NCI-H1105 treated with DMSO at 0.1 percent for 48 hours (cell line): ENCODE data around the gene ATF6.

Source experiments
- DNase-seq: peaks from one replicate; lab custom pipeline; 2025; lab: John Stamatoyannopoulos, UW

The ATF6 gene

DNA sequence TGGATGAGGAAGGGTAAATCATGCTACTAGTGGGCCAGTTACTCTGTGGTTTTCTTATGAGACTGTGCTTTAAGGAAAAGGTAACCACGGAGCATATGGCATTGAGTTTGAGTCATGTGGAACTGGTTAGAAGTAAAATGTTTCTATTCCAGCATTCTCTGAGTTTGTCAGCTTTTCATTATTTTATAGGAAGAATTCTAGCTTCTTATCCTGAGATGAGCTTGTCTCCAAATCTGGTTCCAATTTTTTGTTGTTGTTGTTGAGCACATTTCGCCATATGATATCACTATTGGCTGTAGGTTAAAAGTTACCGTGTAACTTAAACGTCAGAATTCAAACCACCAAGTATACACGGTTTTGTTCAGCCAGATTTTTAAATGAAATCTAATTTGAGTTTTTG lies 69.9 kb downstream of the ATF6 start:
- no peak for DNase-seq

DNA sequence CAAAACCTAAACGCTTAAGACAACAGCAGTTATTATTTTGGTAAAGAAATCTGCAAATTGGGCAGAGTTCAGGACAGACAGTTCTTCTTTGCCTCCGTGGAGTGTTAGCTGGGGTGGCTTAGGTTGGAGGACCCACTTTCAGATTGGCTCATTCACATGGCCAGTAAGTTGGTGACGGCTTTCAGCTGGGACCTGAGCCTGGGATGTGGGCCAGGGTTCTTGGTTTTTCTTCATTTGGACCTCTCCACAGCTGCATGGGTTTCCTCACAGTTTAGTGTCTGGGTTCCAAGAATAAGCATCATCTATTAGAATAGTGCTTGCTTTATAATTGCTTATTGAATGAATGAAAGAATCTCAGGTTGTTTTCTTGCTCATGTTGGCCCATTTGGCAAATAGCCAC lies 72.2 kb downstream of the ATF6 start:
- DNase-seq, result peak; percentile 40

DNA sequence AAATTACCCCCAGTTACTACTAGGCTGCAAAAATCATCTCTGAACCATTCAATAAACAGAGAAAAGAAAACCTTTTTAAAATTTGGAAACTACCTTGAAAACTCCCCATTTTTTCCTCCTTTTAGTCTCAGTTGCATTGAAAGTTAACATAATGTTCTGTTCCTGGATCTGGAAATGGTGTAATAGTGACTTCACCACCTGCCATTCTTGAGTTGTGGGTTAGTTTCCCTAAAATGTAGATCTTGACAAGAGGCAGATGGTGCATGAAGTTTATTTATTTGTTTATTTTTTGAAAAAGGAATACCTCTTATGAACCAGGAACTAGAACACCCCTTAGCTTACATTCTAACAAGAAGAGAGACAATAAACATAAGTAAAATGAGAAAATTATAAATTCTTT lies 72.8 kb downstream of the ATF6 start:
- DNase-seq, result no peak

- no peak for DNase-seq
Observed at GRCh38 chr1:161839591-161839990, 73.5 kb downstream of the ATF6 start.

GRCh38 chr1:161840363-161840762 lies 74.2 kb downstream of the ATF6 start:
- DNase-seq, result no peak

DNA sequence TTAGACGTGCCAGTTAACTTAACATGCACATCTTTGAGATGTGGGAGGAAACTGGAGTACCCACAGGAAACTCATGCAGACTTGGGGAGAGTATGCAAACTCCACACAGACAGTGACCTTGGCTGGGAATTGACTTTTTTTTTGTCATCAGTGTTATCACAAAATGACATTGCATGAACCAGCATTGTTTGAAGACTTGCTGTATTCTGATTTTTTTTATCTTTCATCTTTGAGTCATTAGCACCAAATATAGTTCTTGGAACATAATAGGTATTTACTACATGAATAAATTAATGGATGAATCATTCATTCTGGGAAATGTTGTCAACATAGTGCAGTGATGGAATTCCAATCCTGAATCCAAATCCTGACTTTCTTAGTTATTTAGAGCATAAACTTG lies 77.0 kb downstream of the ATF6 start:
- no peak for DNase-seq

DNA sequence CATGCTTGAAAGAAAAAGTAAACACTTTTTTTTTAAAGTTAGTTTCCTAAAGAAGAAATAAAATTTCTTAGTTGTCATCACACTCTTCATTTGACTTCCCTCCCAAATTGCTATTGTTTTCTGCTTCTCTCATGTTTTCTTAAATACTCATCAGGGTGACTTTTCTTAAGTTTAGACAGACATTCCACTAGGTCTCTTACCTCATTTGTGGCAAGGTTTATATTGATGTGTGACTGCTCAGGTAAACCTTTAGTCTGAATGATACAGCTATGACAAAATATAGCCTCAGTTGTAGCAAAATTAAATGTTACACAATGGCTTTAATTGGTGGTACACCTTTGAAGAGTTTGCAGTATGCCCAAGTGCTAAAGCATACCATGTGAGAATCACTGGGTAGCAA lies 78.6 kb downstream of the ATF6 start:
- no peak for DNase-seq

DNA sequence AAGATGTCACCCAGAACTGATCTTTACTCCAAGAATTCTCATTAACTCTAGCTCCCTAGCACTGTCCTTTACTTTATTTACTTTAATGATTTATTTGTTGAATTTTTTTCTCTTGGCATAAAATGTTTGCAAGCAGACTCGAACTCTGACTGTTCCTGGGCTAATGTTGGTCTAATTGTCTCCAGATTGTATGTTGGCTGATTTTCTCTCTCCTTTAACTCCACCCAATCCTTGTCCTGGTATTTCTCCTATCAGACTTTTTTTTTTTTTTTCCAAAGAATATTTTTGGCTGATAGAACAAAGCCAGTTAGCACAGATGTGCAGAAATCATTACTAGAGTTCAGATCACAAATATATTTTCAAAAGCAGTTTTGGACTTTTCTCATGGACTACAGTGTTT lies 82.6 kb downstream of the ATF6 start:
- no peak for DNase-seq

DNA sequence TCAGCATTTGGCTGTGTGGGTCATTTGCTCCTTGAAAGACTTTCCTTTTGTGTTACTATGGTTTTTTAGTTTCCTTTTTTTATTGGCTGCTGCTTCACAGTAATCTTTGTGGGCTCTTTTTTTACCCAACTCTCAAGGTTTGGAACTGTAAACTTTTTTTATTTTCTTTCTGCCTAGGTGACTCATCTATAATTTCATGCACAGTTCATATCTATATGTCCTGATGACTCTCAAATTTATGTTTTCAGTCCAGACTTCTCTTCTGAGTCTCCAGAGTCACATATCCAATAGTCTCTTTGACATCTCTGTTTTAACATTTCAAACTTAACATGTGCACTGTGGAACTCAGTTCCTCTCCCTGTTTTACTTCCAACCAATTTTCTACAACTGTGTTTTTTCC lies 83.4 kb downstream of the ATF6 start:
- no peak for DNase-seq

GRCh38 chr1:161855260-161855659 lies 89.1 kb downstream of the ATF6 start:
- no peak for DNase-seq

GRCh38 chr1:161858271-161858670 lies 92.2 kb downstream of the ATF6 start:
- DNase-seq, result no peak

DNA sequence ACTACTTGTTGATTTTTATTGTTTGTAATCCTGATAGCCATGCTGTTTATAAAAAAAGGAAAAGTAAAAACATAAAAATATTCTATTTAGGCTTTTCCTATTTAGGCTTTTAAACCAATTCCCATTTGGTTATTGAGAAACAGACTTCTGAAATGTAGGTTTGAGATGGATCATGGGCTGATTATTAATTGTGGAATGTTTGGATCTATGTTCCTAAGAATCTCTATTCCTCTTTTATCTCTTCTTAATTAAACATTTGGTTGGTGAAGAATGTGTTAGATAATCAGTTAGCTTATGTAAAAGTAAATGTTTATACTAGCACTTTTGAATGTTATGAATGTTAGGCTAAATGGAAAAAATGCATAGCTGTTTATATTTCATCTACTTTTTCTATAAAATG lies 97.4 kb downstream of the ATF6 start:
- DNase-seq, result no peak

DNA sequence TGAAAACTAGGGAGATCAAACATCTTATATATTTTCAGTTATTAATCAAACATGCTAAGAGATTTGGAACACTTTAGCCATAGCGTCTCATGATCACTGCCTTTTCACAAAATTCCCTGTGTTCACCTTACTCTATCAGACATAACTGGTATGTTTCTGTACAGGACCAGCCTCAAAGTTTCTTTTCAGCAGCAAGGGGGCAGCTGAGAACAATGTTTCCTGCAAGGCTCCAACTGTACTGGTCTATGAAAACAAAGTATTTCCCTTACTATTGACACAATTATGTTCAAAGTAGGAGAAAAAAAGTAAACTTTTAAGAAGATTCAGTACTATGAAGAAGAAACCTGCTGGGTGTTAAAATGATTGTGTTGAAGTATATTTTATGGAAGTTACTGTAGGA lies 98.5 kb downstream of the ATF6 start:
- DNase-seq, result no peak

DNA sequence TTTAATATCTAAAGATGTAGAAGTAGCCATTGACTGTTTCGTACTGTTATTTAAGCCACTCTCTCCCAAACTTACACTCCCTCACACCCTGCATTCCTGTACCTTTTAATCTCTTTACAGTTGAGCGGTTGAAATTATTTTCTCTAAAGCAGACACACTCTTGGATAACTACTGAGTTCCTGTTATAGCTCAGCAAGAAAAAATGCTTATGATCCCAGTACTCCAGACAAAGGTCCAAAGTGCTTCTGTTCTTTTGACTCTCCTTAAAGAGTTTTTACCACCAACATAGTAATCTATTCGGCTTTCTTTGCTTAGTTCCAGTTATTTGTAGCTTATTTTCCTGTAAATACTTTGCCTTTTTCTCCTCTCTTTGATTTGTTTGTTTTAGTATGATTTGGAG lies 100.1 kb downstream of the ATF6 start:
- no peak for DNase-seq

GRCh38 chr1:161868832-161869231 lies 102.7 kb downstream of the ATF6 start:
- no peak for DNase-seq

DNA sequence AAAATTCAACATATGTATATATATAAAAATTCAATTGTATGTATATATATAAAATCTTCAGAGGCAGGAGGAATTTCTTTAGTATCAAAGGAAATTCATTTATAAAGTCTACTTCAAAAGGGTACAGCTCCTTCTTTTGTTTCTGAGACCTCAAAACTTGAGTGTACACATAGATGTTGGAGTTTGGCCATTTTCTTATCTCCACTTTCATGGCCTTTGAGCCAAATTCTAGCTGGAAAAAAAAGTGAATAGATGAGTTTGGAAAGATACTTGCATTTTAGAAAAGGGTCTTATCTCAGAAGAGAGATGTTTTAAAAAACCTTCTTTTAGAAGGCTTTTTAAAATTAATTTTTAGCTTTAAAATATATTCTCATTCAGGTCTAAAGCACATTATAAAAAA lies 103.2 kb downstream of the ATF6 start:
- no peak for DNase-seq

- DNase-seq, result no peak
Observed at GRCh38 chr1:161872506-161872905, 106.4 kb downstream of the ATF6 start.

DNA sequence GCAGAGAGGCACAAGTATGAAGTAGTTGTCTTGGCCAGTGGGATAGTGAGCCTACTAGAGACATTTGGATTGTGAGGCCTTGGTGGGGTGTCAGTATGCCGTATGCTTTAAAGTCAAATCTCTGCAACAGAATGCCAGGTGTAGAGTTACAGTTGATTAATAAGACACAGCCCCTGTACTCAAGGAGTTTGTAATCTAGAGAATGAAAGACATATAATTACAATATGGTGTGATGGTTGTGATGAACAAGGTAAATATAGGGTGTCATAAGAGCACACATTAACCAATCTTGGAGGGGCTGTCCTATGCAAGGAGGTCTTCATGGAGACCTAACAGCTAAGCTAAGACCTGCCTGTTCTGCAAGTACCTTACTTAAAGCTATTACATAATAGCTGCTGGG lies 113.1 kb downstream of the ATF6 start:
- no peak for DNase-seq

GRCh38 chr1:161884475-161884874 lies 118.4 kb downstream of the ATF6 start:
- peak; percentile 17 for DNase-seq

GRCh38 chr1:161885003-161885402 lies 118.9 kb downstream of the ATF6 start:
- no peak for DNase-seq

DNA sequence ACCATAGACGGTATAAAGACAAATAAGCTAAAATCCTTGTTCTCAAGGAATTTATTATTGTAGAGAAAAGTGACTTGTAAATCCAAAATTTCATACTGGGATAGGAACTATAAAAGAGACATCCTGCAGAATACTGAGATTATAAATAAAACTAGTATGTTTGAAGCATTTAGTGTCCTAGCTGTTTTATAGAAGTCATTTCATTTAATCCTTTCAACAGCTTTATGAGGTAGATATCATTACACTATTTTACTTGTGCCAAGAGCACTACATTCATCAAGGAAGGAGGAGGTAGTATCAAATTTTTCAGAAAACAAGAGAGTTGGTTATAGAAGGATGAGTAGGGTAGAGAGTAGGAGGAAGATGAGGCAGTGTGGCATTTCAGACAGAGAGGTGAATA lies 119.6 kb downstream of the ATF6 start:
- no peak for DNase-seq

- DNase-seq, result no peak
Observed at GRCh38 chr1:161886589-161886988, 120.5 kb downstream of the ATF6 start.

- no peak for DNase-seq
Observed at GRCh38 chr1:161887730-161888287, 121.7 kb downstream of the ATF6 start.

GRCh38 chr1:161890574-161890973 lies 124.5 kb downstream of the ATF6 start:
- no peak for DNase-seq

DNA sequence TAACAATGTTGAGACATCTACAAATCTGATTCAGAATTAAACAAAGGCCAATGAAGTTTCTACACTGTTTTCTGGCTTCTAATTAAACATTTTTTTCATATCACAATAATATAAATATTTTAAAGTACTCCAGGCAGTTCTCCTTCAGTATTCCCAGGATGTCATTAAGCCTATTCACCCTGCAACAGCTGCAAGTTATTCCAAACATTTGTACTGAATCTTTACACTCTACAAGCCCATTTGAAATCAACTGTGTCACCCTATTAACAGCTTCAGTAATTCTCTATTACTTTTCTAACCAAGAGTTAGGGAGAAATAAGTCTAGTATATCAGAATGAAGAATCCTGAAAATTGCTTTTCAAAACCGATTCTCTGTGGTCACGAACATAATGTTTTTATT lies 133.0 kb downstream of the ATF6 start:
- no peak for DNase-seq
